ENCODE data around the gene BCR. TPM values are rescaled to one million over a fixed set of nuclear protein-coding genes. Genes with fewer than 3 reads are reported as not detected.

BCR gene
- total and polyA plus RNA-seq, 2 of the 13 experiments (the other 11 are each of a cell fraction or from before 2014, with no cell fraction given): 19.9 to 33.6 TPM

- TF ChIP-seq HIC2 (CRISPR knock-in tag; IDR thresholded peaks at IDR 0.05; ENCODE audit: low read depth) (peak; percentile 26; the same call in 1 of the 2 replicates), ZBTB7B (CRISPR knock-in tag; IDR thresholded peaks at IDR 0.05) (peak; percentile 70), ZFX (CRISPR knock-in tag; IDR thresholded peaks at IDR 0.05; ENCODE audit: low read depth) (0 out of 2 replicates have a peak, but pooled peaks have one; percentile 17), TARDBP (CRISPR knock-in tag; IDR thresholded peaks at IDR 0.05) (no peak), RARA (CRISPR knock-in tag; IDR thresholded peaks at IDR 0.05) (peak; percentile 22; the same call in 1 of the 2 replicates), CEBPB (IDR thresholded peaks at IDR 0.05; ENCODE audit: borderline replicate concordance, low read depth, low read length) (peak; percentile 85), MEF2D (CRISPR knock-in tag; IDR thresholded peaks at IDR 0.05) (no peak), ATF2 (CRISPR knock-in tag; IDR thresholded peaks at IDR 0.05) (no peak), SP5 (CRISPR knock-in tag; IDR thresholded peaks at IDR 0.05; ENCODE audit: borderline replicate concordance, low read depth) (peak; percentile 33; the same call in 1 of the 2 replicates), ZNF274 (CRISPR knock-in tag; IDR thresholded peaks at IDR 0.05) (0 out of 2 replicates have a peak, but pooled peaks have one; percentile 34), ZNF609 (CRISPR knock-in tag; IDR thresholded peaks at IDR 0.05; ENCODE audit: borderline replicate concordance) (0 out of 2 replicates have a peak, but pooled peaks have one; percentile 35), PHF21A (CRISPR knock-in tag; IDR thresholded peaks at IDR 0.05) (peak; percentile 34; the same call in 1 of the 2 replicates), SAP130 (CRISPR knock-in tag; IDR thresholded peaks at IDR 0.05; ENCODE audit: low read depth) (peak; percentile 50), KDM1A (CRISPR knock-in tag; IDR thresholded peaks at IDR 0.05) (peak; percentile 4; the same call in 1 of the 2 replicates), ARID4A (CRISPR knock-in tag; IDR thresholded peaks at IDR 0.05; ENCODE audit: borderline replicate concordance) (peak; percentile 27; the same call in 1 of the 2 replicates)
Observed at GRCh38 chr22:23283591-23284503, 103.5 kb downstream of the BCR start (continued).
